ENCODE measurements around the gene GUCA2B.

The GUCA2B gene

GRCh38 chr1:42173961-42174735, 20.9 kb downstream of the GUCA2B start:
- TF ChIP-seq REST (IDR thresholded peaks at IDR 0.05; ENCODE audit: insufficient read depth in 1 of 2, low read depth in 2 of 2, low read length in 2 of 2) (no peak), SIN3A (IDR thresholded peaks at IDR 0.05; ENCODE audit: borderline replicate concordance, insufficient read depth, low read length) (no peak), TAF1 (IDR thresholded peaks at IDR 0.05; ENCODE audit: borderline replicate concordance, insufficient read depth, low read length) (no peak), FOXP2 (optimal IDR thresholded peaks at IDR 0.05; ENCODE audit: borderline replicate concordance, extremely low read depth, extremely low read length, insufficient read depth) (no peak), POLR2AphosphoS5 (IDR thresholded peaks at IDR 0.05; ENCODE audit: low read depth, low read length) (no peak)

GRCh38 chr1:42175314-42176054, 22.3 kb downstream of the GUCA2B start:
- TF ChIP-seq SIN3A (IDR thresholded peaks at IDR 0.05; ENCODE audit: borderline replicate concordance, insufficient read depth, low read length) (no peak), TAF1 (IDR thresholded peaks at IDR 0.05; ENCODE audit: borderline replicate concordance, insufficient read depth, low read length) (no peak), POLR2AphosphoS5 (IDR thresholded peaks at IDR 0.05; ENCODE audit: low read depth, low read length) (no peak), FOXP2 (optimal IDR thresholded peaks at IDR 0.05; ENCODE audit: borderline replicate concordance, extremely low read depth, extremely low read length, insufficient read depth) (no peak), REST (IDR thresholded peaks at IDR 0.05; ENCODE audit: insufficient read depth in 1 of 2, low read depth in 2 of 2, low read length in 2 of 2) (no peak)

- TF ChIP-seq FOXP2 (optimal IDR thresholded peaks at IDR 0.05; ENCODE audit: borderline replicate concordance, extremely low read depth, extremely low read length, insufficient read depth) (no peak), REST (IDR thresholded peaks at IDR 0.05; ENCODE audit: insufficient read depth in 1 of 2, low read depth in 2 of 2, low read length in 2 of 2) (no peak), SIN3A (IDR thresholded peaks at IDR 0.05; ENCODE audit: borderline replicate concordance, insufficient read depth, low read length) (no peak), POLR2AphosphoS5 (IDR thresholded peaks at IDR 0.05; ENCODE audit: low read depth, low read length) (no peak), TAF1 (IDR thresholded peaks at IDR 0.05; ENCODE audit: borderline replicate concordance, insufficient read depth, low read length) (no peak)
Measured at GRCh38 chr1:42176902-42177519, 23.8 kb downstream of the GUCA2B start.

- TF ChIP-seq FOXP2 (optimal IDR thresholded peaks at IDR 0.05; ENCODE audit: borderline replicate concordance, extremely low read depth, extremely low read length, insufficient read depth), result no peak
- no peak for TF ChIP-seq POLR2AphosphoS5 (IDR thresholded peaks at IDR 0.05; ENCODE audit: low read depth, low read length)
- TF ChIP-seq REST (IDR thresholded peaks at IDR 0.05; ENCODE audit: insufficient read depth in 1 of 2, low read depth in 2 of 2, low read length in 2 of 2), result no peak
- TF ChIP-seq SIN3A (IDR thresholded peaks at IDR 0.05; ENCODE audit: borderline replicate concordance, insufficient read depth, low read length), result no peak
Measured at GRCh38 chr1:42177541-42177981, 24.4 kb downstream of the GUCA2B start.

All from PFSK-1 (cell line).